Prostate gland (tissue), 2 donors: ENCODE data around the gene COL25A1. TPM values are rescaled to one million over a fixed set of nuclear protein-coding genes. Genes with fewer than 3 reads are reported as not detected.
A peak's percentile ranks its signal among the peaks of the same experiment; 100 is the strongest.

Experiments used
- DNase-seq: peaks from one replicate; pipeline ENCODE4 v3.0.0-alpha.2; 2019; ENCODE audit warnings: low spot score
- H3K27ac ChIP-seq, 2 donors: fragments of 200-600 bp; sonication (generic); 2 replicates each; pipeline ENCODE4 v1.5.1; 2017 to 2019
- H3K27me3 ChIP-seq: fragments of 200-600 bp; sonication (generic); replicated peaks from 2 replicates; pipeline ENCODE4 v1.5.1; 2019; ENCODE audit not compliant: insufficient read depth
- H3K36me3 ChIP-seq, 2 donors: fragments of 200-600 bp; sonication (generic); 1 replicate in 1 of 2; 2 replicates in 1 of 2; pipeline versions ENCODE4 v1.5.1 to v1.8.1; 2017 to 2019
- H3K4me1 ChIP-seq: fragments of 200-600 bp; sonication (generic); replicated peaks from 2 replicates; pipeline ENCODE4 v1.5.1; 2019
- H3K4me3 ChIP-seq, 2 donors: fragments of 200-600 bp; sonication (generic); 2 replicates each; pipeline ENCODE4 v1.5.1; 2017 to 2019
- H3K9me3 ChIP-seq: fragments of 200-600 bp; sonication (generic); 2 replicates; pipeline ENCODE4 v1.5.1; 2017
- CTCF ChIP-seq, 4 experiments: fragments of 200-600 bp in 2 of 4; fragments of 450-650 bp in 2 of 4; sonication (generic) in 2 of 4; IDR thresholded peaks; 1 replicate in 3 of 4; 2 replicates in 1 of 4; pipeline ENCODE4 v1.5.1; 2016 to 2019; ENCODE audit warnings: antibody characterized with exemption in 4 of 4, mild to moderate bottlenecking in 2 of 4, moderate library complexity in 2 of 4
- POLR2A ChIP-seq: fragments of 450-650 bp; IDR thresholded peaks from one replicate; pipeline ENCODE4 v1.6.1; 2016; ENCODE audit warnings: antibody characterized with exemption, mild to moderate bottlenecking
- POLR2AphosphoS5 ChIP-seq: sonication (generic); formaldehyde crosslinking; IDR thresholded peaks from one replicate; pipeline ENCODE4 v1.6.1; 2017; ENCODE audit warnings: antibody characterized with exemption
- WGBS: methylation state at CpG from one replicate; pipeline ENCODE4 v1.1.5; 2018; 5-methylcytosine and 5-hydroxymethylcytosine counted together
- intact Hi-C: fragments of 100-400 bp; cut with DNase I; formaldehyde crosslinking; loops from one replicate; pipeline ENCODE4 v1.14.2; 2022
- total RNA-seq, 2 donors: library from RNA; depleted of rRNA; stranded (reverse); fragments of >200 nt; gene quantifications; one replicate each; pipeline ENCODE4 v1.1.0, GENCODE V29; 2016

COL25A1 gene
- 1 to 10 TPM in 1 of 2 donors, under 1 TPM in 1; 0.73 to 2.8 TPM for total RNA-seq

- Histone ChIP-seq H3K36me3 (no peaks in the 10 kb centered on the region), H3K9me3 (no peaks in the 10 kb centered on the region), H3K4me3 (peak within 1 kb of the TSS; percentile 37 to 44), H3K27me3 (no peaks in the 10 kb centered on the region), H3K4me1 (no peaks in the 10 kb centered on the region), H3K27ac (no peak within 1 kb of the TSS)
- intact Hi-C loops, result no loop called here
- TF ChIP-seq POLR2AphosphoS5 (no peak), CTCF (IDR thresholded peaks at IDR 0.05) (no peak), POLR2A (no peak)
- DNase-seq, result peak; percentile 53
- 1% methylated on average over 76 of the region's 76 CpGs for WGBS
Measured at GRCh38 chr4:109302361-109303139, at the start of gene COL25A1. TSS of gene COL25A1 (minus strand) at chr4:109302658.

DNA sequence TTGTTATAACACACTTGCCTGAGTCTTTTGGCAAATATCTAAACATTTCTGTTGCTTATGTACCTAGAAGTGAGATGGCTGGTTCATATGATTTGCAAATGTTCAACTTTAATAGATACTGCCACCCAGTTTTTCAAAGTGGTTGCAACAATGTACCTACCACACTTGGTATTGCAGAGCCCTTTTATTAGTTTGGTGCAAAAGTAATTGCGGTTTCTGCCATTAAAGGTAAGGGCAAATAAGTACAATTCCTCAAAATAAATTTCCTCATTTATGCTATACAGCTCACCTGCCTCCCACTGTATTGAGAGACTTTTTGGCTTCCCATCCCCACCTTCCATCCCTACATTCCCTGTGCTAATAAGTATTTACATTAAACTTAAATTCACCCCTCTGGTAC, 47.7 kb upstream of the COL25A1 start:
- DNase-seq, result no peak
- intact Hi-C loops, result no loop called here
- H3K27ac ChIP-seq, result no peak overlapping the region
- no peaks in the 10 kb centered on the region for H3K4me1 ChIP-seq
- no peak overlapping the region for H3K4me3 ChIP-seq
- TF ChIP-seq POLR2A, result no peak
- TF ChIP-seq POLR2AphosphoS5, result no peak
- TF ChIP-seq CTCF (IDR thresholded peaks at IDR 0.05), result no peak
- H3K27me3 ChIP-seq, result no peaks in the 10 kb centered on the region
- WGBS, result 100% methylated on average over 1 of the region's 1 CpG
- no peaks in the 10 kb centered on the region for H3K36me3 ChIP-seq
- no peaks in the 10 kb centered on the region for H3K9me3 ChIP-seq

DNA sequence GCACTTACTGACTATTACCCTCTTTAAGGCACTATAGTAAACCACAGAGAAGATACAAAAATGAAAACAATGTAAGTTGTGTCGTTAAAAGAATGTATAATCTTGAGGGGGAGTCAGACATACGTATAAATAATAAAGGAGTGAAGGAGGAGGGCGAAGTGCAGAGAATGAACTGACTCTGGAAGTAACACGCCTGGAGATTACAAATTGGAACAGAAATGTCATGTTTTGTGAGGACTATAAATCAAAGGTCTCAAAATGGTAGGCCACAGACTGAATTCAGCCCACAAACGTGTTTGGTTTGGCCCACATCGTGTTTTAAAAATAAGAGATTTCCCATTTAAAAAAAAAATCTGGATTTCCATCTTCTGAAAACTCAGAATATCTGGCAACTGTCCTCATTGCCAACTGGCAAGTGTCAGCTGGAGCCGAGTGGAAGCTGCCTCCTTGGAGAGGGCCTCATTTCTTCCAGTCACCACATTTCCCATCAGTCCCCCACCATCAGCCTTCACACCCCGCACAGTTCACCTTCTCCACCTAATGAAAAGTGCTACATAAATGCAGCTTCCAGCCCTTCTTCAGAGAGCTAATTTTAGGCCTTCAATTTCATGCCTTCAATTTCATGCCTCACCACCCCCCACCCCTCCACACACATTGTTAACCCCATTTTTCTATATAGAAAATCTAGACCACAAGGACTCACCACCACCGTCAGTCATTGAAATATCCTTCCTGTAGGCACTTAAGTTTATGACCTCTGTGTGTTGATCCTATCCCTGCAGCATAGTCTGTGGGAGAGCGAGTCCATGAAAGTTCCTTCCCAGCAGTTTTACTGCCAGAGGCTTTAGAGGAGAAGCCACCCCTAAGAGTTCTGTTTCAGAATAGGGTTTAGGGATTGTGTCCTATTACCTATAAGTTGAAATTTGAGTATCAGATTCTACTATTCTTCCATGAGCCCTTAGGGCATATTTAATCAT, 32.0 kb upstream of the COL25A1 start:
- 56% methylated on average over 10 of the region's 10 CpGs for WGBS
- intact Hi-C loops, result no loop called here
- Histone ChIP-seq H3K36me3 (no peaks in the 10 kb centered on the region), H3K27ac (no peak overlapping the region), H3K4me3 (no peak overlapping the region), H3K27me3 (no peaks in the 10 kb centered on the region), H3K4me1 (no peaks in the 10 kb centered on the region), H3K9me3 (no peaks in the 10 kb centered on the region)
- TF ChIP-seq POLR2A (no peak), CTCF (IDR thresholded peaks at IDR 0.05) (no peak), POLR2AphosphoS5 (no peak)
- no peak for DNase-seq

DNA sequence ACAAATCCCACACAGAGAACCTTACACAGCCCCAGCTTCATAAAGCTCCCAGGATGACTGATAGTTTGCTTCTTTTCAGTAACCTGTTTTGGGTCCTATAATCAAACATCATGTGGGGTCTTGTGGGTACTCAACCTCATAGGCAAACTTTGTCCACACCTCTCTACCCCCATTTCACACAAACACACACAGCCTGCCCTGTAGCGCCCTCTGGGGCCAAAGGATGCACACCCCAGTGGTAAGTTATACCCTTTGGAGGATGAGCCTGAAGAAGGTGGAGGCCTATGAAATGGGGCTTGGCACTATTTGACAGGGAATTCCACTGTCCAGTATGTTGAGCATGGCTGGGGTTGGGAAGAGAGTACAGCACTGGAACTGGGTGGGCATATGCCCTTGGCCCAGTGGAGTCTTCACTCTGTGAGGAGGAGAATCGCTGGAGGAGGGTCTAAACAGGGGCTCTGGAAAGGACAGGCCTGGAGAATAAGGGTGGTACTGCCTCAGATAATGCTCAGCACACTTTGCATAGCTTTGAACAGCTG, 30.5 kb upstream of the COL25A1 start:
- no peak overlapping the region for H3K4me3 ChIP-seq
- 87% methylated on average over 2 of the region's 2 CpGs for WGBS
- no peaks in the 10 kb centered on the region for H3K4me1 ChIP-seq
- no peaks in the 10 kb centered on the region for H3K27me3 ChIP-seq
- no peak for DNase-seq
- TF ChIP-seq POLR2A (no peak), CTCF (IDR thresholded peaks at IDR 0.05) (no peak), POLR2AphosphoS5 (no peak)
- intact Hi-C loops, result no loop called here
- H3K36me3 ChIP-seq, result no peaks in the 10 kb centered on the region
- no peaks in the 10 kb centered on the region for H3K9me3 ChIP-seq
- H3K27ac ChIP-seq, result no peak overlapping the region
